ENCODE measurements around the gene RPS6KL1.

- TF ChIP-seq PBX3 (CRISPR knock-in tag; IDR thresholded peaks at IDR 0.05) = no peak
- no peak for TF ChIP-seq CTCF (tag by site-specific recombination; IDR thresholded peaks at IDR 0.05)
- TF ChIP-seq ZNF138 (tag by site-specific recombination; IDR thresholded peaks at IDR 0.05; ENCODE audit: borderline replicate concordance) = no peak
- TF ChIP-seq GLI4 (tag by site-specific recombination; IDR thresholded peaks at IDR 0.05) = no peak
- no peak for TF ChIP-seq ZNF324 (tag by site-specific recombination; IDR thresholded peaks at IDR 0.05)
- TF ChIP-seq ZNF580 (tag by site-specific recombination; IDR thresholded peaks at IDR 0.05) = no peak
- no peak for TF ChIP-seq ZNF776 (tag by site-specific recombination; IDR thresholded peaks at IDR 0.05; ENCODE audit: borderline replicate concordance)
- no peak for TF ChIP-seq REST (tag by site-specific recombination; IDR thresholded peaks at IDR 0.05)
- no peak for TF ChIP-seq SP7 (tag by site-specific recombination; IDR thresholded peaks at IDR 0.05)
- TF ChIP-seq ZBTB44 (tag by site-specific recombination; IDR thresholded peaks at IDR 0.05) = no peak
- no peak for TF ChIP-seq ZNF629 (tag by site-specific recombination; IDR thresholded peaks at IDR 0.05)
Measured at GRCh38 chr14:74949191-74949601, 26.1 kb upstream of the RPS6KL1 start.
